Endothelial cell of umbilical vein (primary cell): ENCODE results near the gene CBLB. TPM values are rescaled to one million over a fixed set of nuclear protein-coding genes. Genes with fewer than 3 reads are reported as not detected.
A peak's percentile ranks its signal among the peaks of the same experiment; 100 is the strongest.

Experiments used
- BruUV-seq: library from RNA; stranded (reverse); fragments of 400-500 nt; replicated peaks from 2 replicates; lab custom pipeline; 2021; lab: Mats Ljungman, UMichigan
- CTCF ChIA-PET: fragments of 300-600, 350-600 bp; sonication (Branson Sonifier 250); formaldehyde crosslinking; loops from one replicate; lab custom pipeline; 2021; ENCODE audit warnings: antibody characterized with exemption, inconsistent platforms; lab: Charles Lee
- POLR2A ChIA-PET: fragments of 300-600, 350-600 bp; sonication (Branson Sonifier 250); formaldehyde crosslinking; loops from one replicate; lab custom pipeline; 2021; ENCODE audit warnings: antibody characterized with exemption, inconsistent platforms; lab: Charles Lee
- DNase-seq: peaks from one replicate; pipeline ENCODE4 v3.0.0-alpha.2; 2011; ENCODE audit warnings: low read depth, low spot score
- FAIRE-seq: peaks from 2 replicates; lab custom pipeline; 2011; peaks lifted over from hg19 to GRCh38; lab: Jason Lieb, UNC
- H2AFZ ChIP-seq: 2 replicates; pipeline ENCODE4 v1.6.0; 2012; ENCODE audit warnings: low read depth, low read length, control low read depth, inconsistent platforms
- H3K27ac ChIP-seq: 2 replicates; pipeline ENCODE4 v1.5.1; 2011; ENCODE audit warnings: low read depth, mild to moderate bottlenecking, control low read depth, low read length, moderate library complexity; ENCODE audit not compliant: insufficient read depth
- H3K27me3 ChIP-seq, 2 experiments: 2 replicates each; pipeline versions ENCODE4 v1.6.0 to v1.6.1; 2011; ENCODE audit warnings: low read length in 2 of 2, mixed read lengths in 1 of 2; ENCODE audit not compliant: control insufficient read depth in 2 of 2, insufficient read depth in 2 of 2
- H3K36me3 ChIP-seq, 2 experiments: 2 replicates in 1 of 2; 3 replicates in 1 of 2; pipeline ENCODE4 v1.5.1; 2011; ENCODE audit warnings: low read length in 2 of 2, mild to moderate bottlenecking in 1 of 2, moderate library complexity in 1 of 2; ENCODE audit not compliant: control insufficient read depth in 2 of 2, insufficient read depth in 2 of 2; ENCODE audit errors: extremely low read depth in 1 of 2
- H3K4me1 ChIP-seq: 3 replicates; pipeline ENCODE4 v1.5.1; 2011; ENCODE audit warnings: mild to moderate bottlenecking, low read length; ENCODE audit not compliant: control insufficient read depth, insufficient read depth; ENCODE audit errors: extremely low read depth
- H3K4me2 ChIP-seq: 2 replicates; pipeline ENCODE4 v1.6.1; 2011; ENCODE audit warnings: low read length, control low read depth, mixed read lengths; ENCODE audit not compliant: insufficient read depth
- H3K4me3 ChIP-seq, 3 experiments: fragments of 200-600 bp in 1 of 3; sonication (generic), shearing (Covaris generic) in 1 of 3; replicated peaks in 1 of 3; 2 replicates each; pipeline ENCODE4 v1.5.1; 2011 to 2016; ENCODE audit warnings: control low read depth in 3 of 3, low read length in 3 of 3, mild to moderate bottlenecking in 2 of 3, inconsistent platforms in 1 of 3, low read depth in 1 of 3, moderate library complexity in 1 of 3; ENCODE audit not compliant: insufficient read depth in 1 of 3
- H3K79me2 ChIP-seq: 2 replicates; pipeline ENCODE4 v1.6.0; 2012; ENCODE audit warnings: low read length, inconsistent platforms; ENCODE audit not compliant: control insufficient read depth, insufficient read depth
- H3K9ac ChIP-seq: replicated peaks from 2 replicates; pipeline ENCODE3; 2011; ENCODE audit warnings: low read length, control low read depth; ENCODE audit not compliant: insufficient read depth; ENCODE audit errors: extremely low read depth
- H3K9me1 ChIP-seq: replicated peaks from 3 replicates; pipeline ENCODE4 v1.6.0; 2011; ENCODE audit warnings: mild to moderate bottlenecking, low read length; ENCODE audit not compliant: control insufficient read depth, insufficient read depth; ENCODE audit errors: extremely low read depth
- H3K9me3 ChIP-seq: replicated peaks from 2 replicates; pipeline ENCODE4 v1.5.1; 2012; ENCODE audit warnings: low read length, inconsistent platforms; ENCODE audit not compliant: control insufficient read depth, insufficient read depth
- H4K20me1 ChIP-seq: replicated peaks from 2 replicates; pipeline ENCODE3; 2011; ENCODE audit warnings: mild to moderate bottlenecking, low read length; ENCODE audit not compliant: control insufficient read depth, insufficient read depth; ENCODE audit errors: extremely low read depth
- CTCF ChIP-seq, 2 donors: IDR thresholded peaks; 1 replicate in 1 of 2; 2 replicates in 1 of 2; pipeline ENCODE4 v1.5.1; 2011; ENCODE audit warnings: low read length in 2 of 2, mild to moderate bottlenecking in 2 of 2, moderate library complexity in 2 of 2, control low read depth in 1 of 2, inconsistent platforms in 1 of 2, low read depth in 1 of 2; ENCODE audit not compliant: insufficient read depth in 1 of 2; ENCODE audit errors: extremely low read depth in 1 of 2
- FOS ChIP-seq: IDR thresholded peaks from 2 replicates; pipeline ENCODE4 v1.6.1; 2011; ENCODE audit warnings: mild to moderate bottlenecking, low read length, moderate library complexity, borderline replicate concordance; ENCODE audit not compliant: insufficient read depth
- GATA2 ChIP-seq: IDR thresholded peaks from 2 replicates; pipeline ENCODE4 v1.7.0; 2011; ENCODE audit warnings: low read depth, mild to moderate bottlenecking, moderate library complexity, mixed read lengths, low read length; ENCODE audit not compliant: insufficient read length, insufficient read depth
- dilution Hi-C: fragments of 300-500 bp; cut with MboI; formaldehyde crosslinking; loops from one replicate; pipeline ENCODE4 v1.15.0; 2019; ENCODE audit warnings: low sequenced_read_pairs; ENCODE audit not compliant: extremely low pct_ligation_motif_present
- intact Hi-C: fragments of 100-400 bp; cut with micrococcal nuclease; formaldehyde crosslinking; loops from one replicate; pipeline ENCODE4 v1.10.0; 2022
- polyA plus RNA-seq, 4 experiments: library from polyadenylated mRNA; depleted of rRNA in 3 of 4; stranded (reverse) in 3 of 4; unstranded in 1 of 4; fragments of >200 nt; gene quantifications; 2 replicates each; pipeline versions ENCODE4 v1.2.1 to v1.2.3, GENCODE V29; 2011 to 2012; ENCODE audit warnings: missing spikeins in 1 of 4
- total RNA-seq: library from RNA; stranded (reverse); gene quantifications from 2 replicates; pipeline ENCODE4 v1.2.3, GENCODE V29; 2021

CBLB gene
- total and polyA plus RNA-seq, 2 donors (not counting 3 experiments of a cell fraction or from before 2014, with no cell fraction given): 17.8 to 39.6 TPM

DNA sequence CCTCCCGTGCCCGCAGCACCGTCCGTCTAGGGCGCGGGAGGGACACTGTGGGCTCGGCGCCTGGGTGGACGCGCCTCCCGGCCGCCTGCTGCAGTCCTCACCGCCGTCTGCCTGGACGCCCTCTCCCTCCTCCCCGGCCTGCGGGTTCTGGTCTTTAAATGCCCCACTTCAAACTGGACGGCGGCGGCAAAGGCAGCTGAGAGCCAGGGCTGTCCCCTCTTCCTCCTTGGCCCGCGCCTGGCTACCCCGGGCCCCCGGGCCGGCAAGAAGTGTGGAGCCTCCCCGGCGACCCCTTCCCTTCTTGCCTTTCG, 426 bp downstream of the CBLB start:
- H3K4me2 ChIP-seq: peak overlapping the region; percentile 97
- ChIA-PET CTCF (interaction anchor here (1.5 to 2.7 kb wide), 3 partner anchors 181 to 1196 kb away, joined by 6 to 9 read pairs (median 7); no protein-coding TSS in a partner anchor), POLR2A (interaction anchor here (0.7 kb wide), 1 partner anchor 1143 kb away, joined by 3 read pairs; no protein-coding TSS in a partner anchor)
- H3K9me1 ChIP-seq: no peaks in the 10 kb centered on the region
- peaks cover 29% of the 10 kb centered on the region for H3K79me2 ChIP-seq
- TF ChIP-seq GATA2: no peak
- no peak for TF ChIP-seq FOS
- no peak for TF ChIP-seq CTCF (IDR thresholded peaks at IDR 0.05; ENCODE audit: extremely low read depth in 1 of 2, insufficient read depth in 1 of 2, low read depth in 1 of 2, low read length in 2 of 2)
- peak overlapping the region; percentile 86 for H2AFZ ChIP-seq
- FAIRE-seq (no peak), DNase-seq (no peak)
- dilution Hi-C loops (no loop called here), intact Hi-C loops (loop anchor here (2.0 to 10.0 kb wide), 9 partner anchors 40 to 1196 kb away; partner anchors contain the start of gene ALCAM)
- H3K9me3 ChIP-seq: no peaks in the 10 kb centered on the region
- peak overlapping the region; percentile 84 to 97 (median 94) for H3K4me3 ChIP-seq
- H3K4me1 ChIP-seq: peaks cover 40% of the 10 kb centered on the region
- peak overlapping the region; percentile 64 for H3K27ac ChIP-seq
- no peaks in the 10 kb centered on the region for H4K20me1 ChIP-seq
- peak overlapping the region; percentile 93 for H3K9ac ChIP-seq
- no peaks in the 10 kb centered on the region for H3K27me3 ChIP-seq
- no TSS peak for BruUV-seq
- no peaks in the 10 kb centered on the region for H3K36me3 ChIP-seq
